Lung microvascular endothelial cell (primary cell): ENCODE results near the gene TMEM35A. TPM values are rescaled to one million over a fixed set of nuclear protein-coding genes. Genes with fewer than 3 reads are reported as not detected.
"Not testable (repeated sequence)": the region's sequence is repeated elsewhere in the genome, so short reads cannot be mapped to it uniquely, and the experiment has no call there.

Experiments
- DNase-seq, 2 donors: peaks; one replicate each; pipeline versions ENCODE4 v3.0.0 to v3.0.0-alpha.2; 2010; ENCODE audit warnings: low read depth in 2 of 2
- total RNA-seq: library from RNA; depleted of rRNA; stranded (reverse); fragments of >200 nt; gene quantifications from 2 replicates; pipeline ENCODE4 v1.2.1, GENCODE V29; 2014

Gene TMEM35A
- 0.99 and 4.8 TPM in 2 replicates for total RNA-seq

GRCh38 chrX:101078716-101079598 is at the start of gene TMEM35A:
Gene TMEM35A, plus strand, starts transcription at chrX:101078879. Its CDS starts 124 bp downstream, at chrX:101079003.
- peak; percentile 34 to 36 for DNase-seq

- no peak for DNase-seq
Observed at GRCh38 chrX:101029665-101030064, 49.0 kb upstream of the TMEM35A start.

GRCh38 chrX:101037231-101037630 is 41.4 kb upstream of the TMEM35A start:
- no peak for DNase-seq

- DNase-seq = no peak
Observed at GRCh38 chrX:101040197-101040596, 38.5 kb upstream of the TMEM35A start.

- DNase-seq = no peak
Observed at GRCh38 chrX:101051153-101051548, 27.5 kb upstream of the TMEM35A start.

- DNase-seq = peak; percentile 57 to 70
Observed at GRCh38 chrX:101051549-101052302, 27.0 kb upstream of the TMEM35A start, which contains the start of gene TRMT2B. Gene TRMT2B, minus strand, starts transcription at chrX:101052111. Its CDS starts 9,822 bp downstream, at chrX:101042289.

GRCh38 chrX:101056551-101056950 is 22.1 kb upstream of the TMEM35A start:
- not testable (repeated sequence) for DNase-seq

- peak; percentile 52 to 88 for DNase-seq
Observed at GRCh38 chrX:101057093-101057714, 21.5 kb upstream of the TMEM35A start.

- DNase-seq = peak in 1 of 2 donors; percentile 13
Observed at GRCh38 chrX:101062176-101062575, 16.5 kb upstream of the TMEM35A start.

- no peak for DNase-seq
Observed at GRCh38 chrX:101071582-101071981, 7.1 kb upstream of the TMEM35A start.

GRCh38 chrX:101079736-101080270 is 1.1 kb downstream of the TMEM35A start:
- no peak for DNase-seq

GRCh38 chrX:101080326-101081124 is 1.8 kb downstream of the TMEM35A start:
- DNase-seq = no peak

GRCh38 chrX:101081231-101081630 is 2.6 kb downstream of the TMEM35A start:
- no peak for DNase-seq

- no peak for DNase-seq
Observed at GRCh38 chrX:101091817-101092216, 13.1 kb downstream of the TMEM35A start.

GRCh38 chrX:101097546-101098453 is 19.1 kb downstream of the TMEM35A start, which contains the start of gene CENPI:
Gene CENPI, plus strand, starts transcription at chrX:101098204. Its CDS starts 2,867 bp downstream, at chrX:101101071.
- peak; percentile 95 to 96 for DNase-seq

GRCh38 chrX:101108284-101108683 is 29.6 kb downstream of the TMEM35A start:
- no peak for DNase-seq

- peak; percentile 9 to 27 for DNase-seq
Observed at GRCh38 chrX:101117701-101118100, 39.0 kb downstream of the TMEM35A start.

- DNase-seq = no peak
Observed at GRCh38 chrX:101136235-101136634, 57.6 kb downstream of the TMEM35A start.
